ACHN (cell line): ENCODE results near the gene HEBP2.
"Not testable (repeated sequence)": the region's sequence is repeated elsewhere in the genome, so short reads cannot be mapped to it uniquely, and the experiment has no call there.

ENCODE experiments used
- DNase-seq: peaks from one replicate; pipeline ENCODE4 v3.0.0-alpha.2; 2015
- in situ Hi-C: cut with HindIII; loops from 2 replicates; pipeline ENCODE4 v1.10.0; 2017; ENCODE audit warnings: low sequenced_read_pairs, low pct_ligation_motif_present, low pct_unique_long_range_greater_than_20kb

Gene HEBP2

GRCh38 chr6:138403801-138404665 is at the start of gene HEBP2:
TSS of gene HEBP2 (plus strand) at chr6:138404223. CDS start at chr6:138404496, 273 bp downstream.
- in situ Hi-C loops = no loop called here
- DNase-seq = peak; percentile 87

- in situ Hi-C loops = no loop called here
- no peak for DNase-seq
Observed at GRCh38 chr6:138357928-138358327, 46.1 kb upstream of the HEBP2 start.

- DNase-seq, in situ Hi-C loops: not testable (repeated sequence)
Observed at GRCh38 chr6:138368684-138369083, 35.3 kb upstream of the HEBP2 start.

- in situ Hi-C loops = no loop called here
- no peak for DNase-seq
Observed at GRCh38 chr6:138370631-138371451, 33.2 kb upstream of the HEBP2 start.

- in situ Hi-C loops = no loop called here
- no peak for DNase-seq
Observed at GRCh38 chr6:138371452-138371711, 32.6 kb upstream of the HEBP2 start.

- no peak for DNase-seq
Observed at GRCh38 chr6:138371720-138372119, 32.3 kb upstream of the HEBP2 start.

GRCh38 chr6:138372711-138373463 is 31.1 kb upstream of the HEBP2 start:
- in situ Hi-C loops = no loop called here
- no peak for DNase-seq

More at GRCh38 chr6:138371720-138372119, 32.3 kb upstream of the HEBP2 start:
- in situ Hi-C loops = no loop called here

- no peak for DNase-seq
- in situ Hi-C loops = no loop called here
Observed at GRCh38 chr6:138374230-138374629, 29.8 kb upstream of the HEBP2 start.

- in situ Hi-C loops = no loop called here
- DNase-seq = no peak
Observed at GRCh38 chr6:138374815-138375214, 29.2 kb upstream of the HEBP2 start.

- in situ Hi-C loops = no loop called here
- DNase-seq = no peak
Observed at GRCh38 chr6:138377042-138377441, 27.0 kb upstream of the HEBP2 start.

- DNase-seq = no peak
- in situ Hi-C loops = no loop called here
Observed at GRCh38 chr6:138377844-138378243, 26.2 kb upstream of the HEBP2 start, which contains the start of gene SMIM28. TSS of gene SMIM28 (plus strand) at chr6:138377905. CDS start at chr6:138378073, 168 bp downstream.

- no peak for DNase-seq
- in situ Hi-C loops = no loop called here
Observed at GRCh38 chr6:138378463-138378862, 25.6 kb upstream of the HEBP2 start.

- in situ Hi-C loops = no loop called here
- no peak for DNase-seq
Observed at GRCh38 chr6:138382498-138383265, 21.3 kb upstream of the HEBP2 start.

GRCh38 chr6:138383776-138384175 is 20.2 kb upstream of the HEBP2 start:
- in situ Hi-C loops = no loop called here
- DNase-seq = no peak

GRCh38 chr6:138386897-138387296 is 17.1 kb upstream of the HEBP2 start:
- no peak for DNase-seq
- in situ Hi-C loops = no loop called here

- in situ Hi-C loops = no loop called here
Observed at GRCh38 chr6:138387577-138388368, 16.2 kb upstream of the HEBP2 start.

GRCh38 chr6:138389551-138389950 is 14.5 kb upstream of the HEBP2 start:
- no peak for DNase-seq
- in situ Hi-C loops = no loop called here

More at GRCh38 chr6:138387577-138388368, 16.2 kb upstream of the HEBP2 start:
- no peak for DNase-seq
